ENCODE results near the gene NAGLU. TPM values are rescaled to one million over a fixed set of nuclear protein-coding genes. Genes with fewer than 3 reads are reported as not detected.
A peak's percentile ranks its signal among the peaks of the same experiment; 100 is the strongest.

The NAGLU gene
- total and polyA plus RNA-seq, 2 of the 13 experiments (the other 11 are each of a cell fraction or from before 2014, with no cell fraction given), result 28.2 to 40.1 TPM

GRCh38 chr17:42561897-42562387, 25.9 kb downstream of the NAGLU start, which contains the start of gene COASY (continued):
- TF ChIP-seq HMGA1 (CRISPR knock-in tag; conservative IDR thresholded peaks at IDR 0.05) (no peak), NFYB (CRISPR knock-in tag; IDR thresholded peaks at IDR 0.05) (0 out of 2 replicates have a peak, but pooled peaks have one; percentile 22), SALL2 (CRISPR knock-in tag; IDR thresholded peaks at IDR 0.05) (peak; percentile 20; the same call in 1 of the 2 replicates), ZNF280D (CRISPR knock-in tag; IDR thresholded peaks at IDR 0.05) (no peak), CHCHD3 (CRISPR knock-in tag; IDR thresholded peaks at IDR 0.05) (no peak), ZIK1 (CRISPR knock-in tag; IDR thresholded peaks at IDR 0.05; ENCODE audit: borderline replicate concordance, low read depth) (no peak), MEIS2 (CRISPR knock-in tag; IDR thresholded peaks at IDR 0.05) (no peak), ELF3 (CRISPR knock-in tag; IDR thresholded peaks at IDR 0.05) (peak; percentile 98), ZBTB4 (CRISPR knock-in tag; IDR thresholded peaks at IDR 0.05; ENCODE audit: borderline replicate concordance) (no peak), ZBTB33 (CRISPR knock-in tag; IDR thresholded peaks at IDR 0.05) (no peak; the same call in 1 of the 2 replicates), SRSF1 (optimal IDR thresholded peaks at IDR 0.05; ENCODE audit: low read depth, low read length) (no peak), KDM5B (CRISPR knock-in tag; IDR thresholded peaks at IDR 0.05; ENCODE audit: borderline replicate concordance) (0 out of 2 replicates have a peak, but pooled peaks have one; percentile 11), ZNF709 (CRISPR knock-in tag; IDR thresholded peaks at IDR 0.05) (no peak; the same call in 1 of the 2 replicates), ZNF713 (CRISPR knock-in tag; IDR thresholded peaks at IDR 0.05) (peak; percentile 75; the same call in 1 of the 2 replicates), FOXA1 (IDR thresholded peaks at IDR 0.05) (no peak), FOXA1 (CRISPR knock-in tag; IDR thresholded peaks at IDR 0.05) (no peak), ZNF343 (CRISPR knock-in tag; IDR thresholded peaks at IDR 0.05) (no peak)

Measured in HepG2 (cell line).